Daoy (cell line): ENCODE results near the gene PROX1. TPM values are rescaled to one million over a fixed set of nuclear protein-coding genes. Genes with fewer than 3 reads are reported as not detected.

Source experiments
- DNase-seq: peaks from one replicate; pipeline ENCODE4 v3.0.0-alpha.2; 2015; ENCODE audit warnings: low read depth
- total RNA-seq: library from RNA; depleted of rRNA; stranded (reverse); fragments of >200 nt; shearing (Covaris generic); gene quantifications from 2 replicates; pipeline ENCODE4 v1.2.3, GENCODE V29; 2014

The PROX1 gene
- total RNA-seq, 1 experiment from 2014 or later, result 1.5 TPM

GRCh38 chr1:213999732-214000131, 12.0 kb downstream of the PROX1 start:
- no peak for DNase-seq

- DNase-seq, result no peak
These were observed 14.3 kb downstream of the PROX1 start for GRCh38 chr1:214002060-214002459.

- peak; percentile 55 for DNase-seq
These were observed 14.7 kb downstream of the PROX1 start for GRCh38 chr1:214002472-214002871.

GRCh38 chr1:214003233-214003632, 15.5 kb downstream of the PROX1 start:
- DNase-seq, result no peak

GRCh38 chr1:214004014-214004413, 16.2 kb downstream of the PROX1 start:
- no peak for DNase-seq

- DNase-seq, result no peak
These were observed 17.0 kb downstream of the PROX1 start for GRCh38 chr1:214004795-214005194.

GRCh38 chr1:214005708-214006107, 17.9 kb downstream of the PROX1 start:
- DNase-seq, result no peak

- no peak for DNase-seq
These were observed 19.1 kb downstream of the PROX1 start for GRCh38 chr1:214006845-214007244.

- DNase-seq, result no peak
These were observed 20.6 kb downstream of the PROX1 start for GRCh38 chr1:214008347-214008746.

- no peak for DNase-seq
These were observed 21.1 kb downstream of the PROX1 start for GRCh38 chr1:214008791-214009422.

- no peak for DNase-seq
These were observed 21.8 kb downstream of the PROX1 start for GRCh38 chr1:214009423-214010196.

GRCh38 chr1:214010197-214010573, 22.4 kb downstream of the PROX1 start:
- no peak for DNase-seq

- DNase-seq, result no peak
These were observed 22.9 kb downstream of the PROX1 start for GRCh38 chr1:214010717-214011116.

GRCh38 chr1:214012418-214012817, 24.6 kb downstream of the PROX1 start:
- no peak for DNase-seq

- DNase-seq, result no peak
These were observed 26.0 kb downstream of the PROX1 start for GRCh38 chr1:214013614-214014377.

- DNase-seq, result no peak
These were observed 27.0 kb downstream of the PROX1 start for GRCh38 chr1:214014730-214015129.

- no peak for DNase-seq
These were observed 29.6 kb downstream of the PROX1 start for GRCh38 chr1:214017191-214017982.

GRCh38 chr1:214018386-214019268, 30.9 kb downstream of the PROX1 start:
- DNase-seq, result peak; percentile 15

GRCh38 chr1:214019499-214019898, 31.7 kb downstream of the PROX1 start:
- no peak for DNase-seq

GRCh38 chr1:214021321-214021720, 33.5 kb downstream of the PROX1 start:
- no peak for DNase-seq

- DNase-seq, result no peak
These were observed 34.5 kb downstream of the PROX1 start for GRCh38 chr1:214022229-214022791.
